Omental fat pad (tissue), 4 donors: ENCODE results near the gene ZNF528. TPM values are rescaled to one million over a fixed set of nuclear protein-coding genes. Genes with fewer than 3 reads are reported as not detected.

Source experiments
- ATAC-seq: fragments of 150-250 bp; one replicate; pipeline ENCODE4 v1.9.1; 2016; ENCODE audit warnings: mild to moderate bottlenecking, moderate library complexity; ENCODE audit not compliant: low FRiP score
- DNase-seq: peaks from one replicate; pipeline ENCODE4 v3.0.0-alpha.2; 2019; ENCODE audit warnings: low spot score
- CTCF ChIP-seq, 3 donors: fragments of 450-650 bp; IDR thresholded peaks; one replicate each; pipeline ENCODE4 v1.5.1; 2016 to 2017; ENCODE audit warnings: antibody characterized with exemption in 3 of 3, mild to moderate bottlenecking in 3 of 3, moderate library complexity in 2 of 3
- small RNA-seq: library from RNA; depleted of rRNA; stranded (forward); fragments of <200 nt; gene quantifications from one replicate; pipeline ENCODE3, GENCODE V24; 2016
- total RNA-seq, 4 donors: library from RNA; depleted of rRNA; stranded (reverse); fragments of >200 nt; gene quantifications; one replicate each; pipeline ENCODE4 v1.1.0, GENCODE V29; 2016

Gene ZNF528
- total RNA-seq, 4 donors from 2014 or later = 8.0 to 29.2 (median 11.9) TPM

GRCh38 chr19:52453324-52454094 is 55.9 kb downstream of the ZNF528 start, which contains the start of gene ZNF578:
ZNF578 (plus strand) TSS chr19:52453553; CDS start chr19:52501846, 48,293 bp downstream.
- peak; percentile 35 for DNase-seq
- peak; percentile 73 for ATAC-seq
- no peak for TF ChIP-seq CTCF (IDR thresholded peaks at IDR 0.05)

DNA sequence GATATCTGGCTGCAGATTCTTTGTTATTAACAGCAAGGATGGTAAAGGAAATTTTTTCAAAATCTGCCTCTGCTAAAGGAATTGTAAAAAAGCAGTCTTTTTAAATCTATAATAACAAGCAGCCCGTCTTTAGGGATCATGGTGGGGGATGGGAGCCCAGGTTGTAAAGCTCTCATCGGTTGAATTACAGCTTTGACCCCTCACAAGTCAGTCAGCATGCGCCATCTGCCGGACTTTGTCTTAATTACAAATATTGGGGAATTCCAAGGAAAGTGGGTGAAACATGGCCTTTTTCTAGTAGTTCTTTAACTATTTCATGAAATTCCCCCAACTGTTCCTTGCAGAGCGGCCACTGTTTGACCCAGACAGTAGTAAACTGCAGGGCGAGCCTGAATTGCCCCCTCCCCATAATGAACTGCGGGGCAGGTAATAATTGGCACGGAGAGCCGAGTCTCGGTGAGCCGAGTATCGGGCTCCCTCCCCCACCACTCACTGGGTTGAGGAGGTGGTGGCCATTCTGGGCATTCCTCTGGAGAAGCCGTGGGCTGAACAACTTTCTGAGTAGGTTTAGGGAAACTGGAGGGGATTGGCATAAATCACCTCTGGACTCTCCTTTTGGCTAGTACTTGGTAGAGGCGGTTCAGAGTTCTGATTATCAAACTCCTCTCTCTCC is 67.3 kb downstream of the ZNF528 start:
- DNase-seq = no peak
- no peak for TF ChIP-seq CTCF (IDR thresholded peaks at IDR 0.05)
- ATAC-seq = no peak

Small RNA genes within 50 kb of the gene (small RNA-seq; reads per million reads assigned to genes)
- gene AC010332.1 = not detected

Other genes with a start within 250 kb of the ZNF528 start
- gene ZNF836, start 226.2 kb upstream of the ZNF528 start, total RNA-seq = 10 to 100 TPM in 1 of 4 donors, 1 to 10 TPM in 3; 5.8 to 15.1 (median 7.3) TPM
- 100 to 1,000 TPM; 141 to 162 (median 156) TPM for gene PPP2R1A, start 207.8 kb upstream of the ZNF528 start, total RNA-seq
- gene ZNF766, start 128.3 kb upstream of the ZNF528 start, total RNA-seq = 10 to 100 TPM in 1 of 4 donors, 1 to 10 TPM in 3; 5.7 to 21.8 (median 8.3) TPM
- 10 to 100 TPM in 1 of 4 donors, 1 to 10 TPM in 3; 4.9 to 12.9 (median 7.4) TPM for gene ZNF480, start 100.7 kb upstream of the ZNF528 start, total RNA-seq
- 1 to 10 TPM in 3 of 4 donors, under 1 TPM in 1; 0.48 to 3.5 (median 1.4) TPM for gene ZNF610, start 61.6 kb upstream of the ZNF528 start, total RNA-seq
- 10 to 100 TPM; 13.6 to 26.8 (median 16.1) TPM for gene ZNF880, start 27.9 kb upstream of the ZNF528 start, total RNA-seq
- under 1 TPM in 1 of 4 donors, not detected in 3; 0.28 TPM for gene ZNF534, start 31.3 kb downstream of the ZNF528 start, total RNA-seq
- 1 to 10 TPM in 2 of 4 donors, under 1 TPM in 2; 0.65 to 2.9 (median 1.5) TPM for gene ZNF578, start 55.7 kb downstream of the ZNF528 start, total RNA-seq
- 10 to 100 TPM; 15.1 to 47.6 (median 17.6) TPM for gene ZNF808, start 129.8 kb downstream of the ZNF528 start, total RNA-seq
- gene ZNF701, start 172.4 kb downstream of the ZNF528 start, total RNA-seq = 10 to 100 TPM in 3 of 4 donors, 1 to 10 TPM in 1; 8.6 to 24.6 (median 10.2) TPM
- 10 to 100 TPM; 38.7 to 62.3 (median 51.8) TPM for gene ZNF83, start 240.5 kb downstream of the ZNF528 start, total RNA-seq